Stimulated activated CD4-positive, alpha-beta T cell treated with anti-CD3 and anti-CD28 coated beads, Interleukin-12 subunit alpha, Interleukin-12 subunit beta, amount 100 ng/mL, for 24 hours (primary cell): ENCODE results near the gene CEP57L1.

Experiments used
- DNase-seq, 2 experiments: peaks; one replicate each; pipeline ENCODE4 v3.0.0-alpha.2; 2020; ENCODE audit warnings: low read depth in 2 of 2

The CEP57L1 gene

DNA sequence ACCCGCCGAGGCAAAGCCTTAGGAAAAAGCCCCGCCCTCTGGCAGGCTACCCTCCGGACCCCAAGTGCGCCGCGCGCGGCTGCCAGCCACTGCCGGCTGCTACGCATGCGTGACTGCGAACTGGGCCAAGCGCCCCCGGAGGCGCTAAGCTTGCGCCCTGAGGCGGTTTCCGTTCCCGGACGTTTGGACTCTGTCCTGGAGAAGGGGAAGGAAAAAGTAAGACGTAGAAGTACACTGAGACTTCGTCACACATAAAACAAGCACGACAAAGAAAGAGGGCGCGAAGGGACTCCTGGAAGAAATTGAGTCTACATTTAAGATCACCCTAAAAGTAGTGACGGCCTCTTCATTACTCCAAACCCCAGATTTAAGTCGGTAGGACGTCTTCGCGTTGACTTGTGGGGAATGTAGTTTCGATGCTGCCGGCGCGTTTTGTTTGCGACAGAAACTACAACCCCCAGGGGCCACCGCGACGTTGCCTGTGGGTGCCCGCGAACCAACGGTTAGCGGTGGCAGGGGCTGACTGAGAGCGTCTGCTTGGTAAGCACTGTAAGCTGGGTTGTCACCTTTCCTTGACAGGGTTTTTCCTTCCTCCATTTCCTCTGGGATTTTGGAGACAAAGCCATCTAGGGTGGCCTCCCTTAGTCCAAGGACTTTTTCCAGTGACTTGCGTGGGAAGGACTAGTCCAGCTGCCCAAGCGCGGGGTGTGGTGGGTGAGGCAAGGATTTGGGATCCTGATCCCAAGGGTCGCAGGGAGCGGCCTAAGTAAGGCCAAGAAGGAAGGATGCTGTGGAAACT lies at the start of gene CEP57L1:
Gene CEP57L1, plus strand, starts transcription at position 472 of the 799 bp plus-strand sequence. CDS start 49,715 bp downstream, outside the sequence.
- peak; percentile 93 for DNase-seq

DNA sequence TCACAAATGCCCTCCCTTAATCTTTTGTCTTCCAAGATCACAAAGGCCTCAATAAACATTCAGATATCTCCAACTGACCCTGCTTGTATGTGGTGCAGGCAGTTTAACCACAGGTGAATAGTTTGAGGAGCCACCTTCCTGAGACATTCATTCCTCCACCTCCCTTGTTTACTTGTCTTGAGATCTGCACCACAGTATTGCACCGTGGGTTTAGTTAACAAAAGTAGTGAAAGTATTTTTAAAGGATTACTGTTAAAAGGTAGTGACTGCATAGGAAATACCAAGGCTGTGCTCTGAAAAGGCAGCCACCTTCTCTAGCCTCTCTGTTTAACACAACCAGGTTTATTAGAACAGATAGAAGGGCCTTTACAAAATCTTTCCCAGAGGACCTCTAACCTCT lies 47.1 kb upstream of the CEP57L1 start:
- DNase-seq, result no peak

DNA sequence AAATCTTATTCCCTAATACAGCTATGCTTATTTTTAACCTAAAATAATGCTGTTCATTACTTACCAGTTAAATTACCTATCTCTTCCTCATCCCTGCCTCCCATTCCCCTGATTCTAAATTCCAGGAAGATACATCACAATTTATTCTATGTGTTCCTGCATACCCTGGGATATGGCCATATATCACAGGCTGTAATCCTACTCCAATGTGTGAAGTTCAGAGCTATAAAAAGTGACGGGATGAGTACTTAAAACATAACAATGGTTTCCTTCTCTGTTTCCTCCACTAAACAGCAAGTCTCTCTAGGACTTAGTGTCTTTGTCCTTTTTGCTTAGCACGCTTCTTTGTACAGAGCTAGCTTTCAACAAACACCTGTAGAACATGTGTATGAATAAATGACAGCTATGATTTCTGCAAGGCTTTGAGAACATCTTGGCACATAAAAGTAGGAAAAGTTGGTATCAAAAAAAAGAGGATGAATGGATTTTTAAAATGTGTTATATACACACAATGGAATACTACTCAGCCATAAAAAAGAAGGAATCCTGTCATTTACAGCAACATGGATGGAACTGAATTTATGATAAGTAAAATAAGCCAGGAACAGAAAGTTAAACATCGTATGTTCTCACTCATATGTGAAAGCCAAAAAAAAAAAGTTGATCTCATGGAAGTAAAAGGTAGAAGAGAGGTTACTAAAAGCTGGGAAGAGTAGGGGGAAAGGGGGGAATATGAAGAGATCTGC lies 46.5 kb upstream of the CEP57L1 start:
- no peak for DNase-seq

DNA sequence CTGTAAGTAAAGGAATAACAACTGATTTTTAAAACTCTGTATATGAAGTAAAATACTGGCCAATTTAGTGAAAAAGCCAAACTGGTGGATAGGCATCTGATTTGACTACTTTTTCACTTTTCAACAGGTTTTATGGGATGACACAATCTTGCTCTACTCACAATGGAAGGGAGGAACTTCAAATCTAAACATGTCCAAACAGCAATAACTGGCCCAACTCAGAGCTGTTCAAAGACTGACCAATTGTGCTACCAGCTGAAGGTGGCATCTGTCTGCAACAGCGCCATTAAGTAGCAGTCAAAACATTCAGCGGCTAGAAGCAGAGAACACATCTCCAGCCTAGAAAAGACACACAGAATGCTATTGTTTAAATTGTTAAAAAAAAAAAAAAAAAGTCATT lies 45.3 kb upstream of the CEP57L1 start:
- DNase-seq, result no peak

DNA sequence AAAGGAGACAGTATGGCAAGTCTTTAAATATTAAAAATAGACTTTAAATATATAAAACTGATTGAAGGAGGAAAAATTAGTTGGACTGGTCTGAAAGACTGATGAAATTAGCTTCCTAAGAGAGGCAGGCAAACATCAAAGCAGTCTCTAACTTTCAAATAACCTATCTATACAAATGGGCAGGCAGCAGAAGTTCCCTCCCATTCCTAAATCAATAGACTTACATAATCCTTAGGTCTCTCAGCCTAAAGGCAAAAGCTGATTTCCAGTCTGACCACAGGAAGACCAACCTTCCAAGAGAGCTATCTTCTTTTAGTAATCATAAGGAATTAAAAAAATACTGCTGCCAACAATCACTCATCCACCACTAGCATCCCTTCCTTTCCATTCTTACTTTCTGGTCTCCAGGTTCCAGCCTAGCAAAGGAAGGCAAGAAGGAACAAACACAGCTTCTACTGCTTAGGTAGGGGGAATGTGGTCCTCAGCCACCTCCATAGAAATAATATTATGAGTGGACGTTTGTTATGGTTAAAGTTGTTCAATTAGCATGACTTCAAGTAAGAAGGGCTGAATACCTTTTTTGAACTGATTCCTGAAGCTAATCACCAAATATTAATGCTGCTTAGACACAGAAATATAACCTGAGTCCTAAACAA lies 44.7 kb upstream of the CEP57L1 start:
- no peak for DNase-seq

DNA sequence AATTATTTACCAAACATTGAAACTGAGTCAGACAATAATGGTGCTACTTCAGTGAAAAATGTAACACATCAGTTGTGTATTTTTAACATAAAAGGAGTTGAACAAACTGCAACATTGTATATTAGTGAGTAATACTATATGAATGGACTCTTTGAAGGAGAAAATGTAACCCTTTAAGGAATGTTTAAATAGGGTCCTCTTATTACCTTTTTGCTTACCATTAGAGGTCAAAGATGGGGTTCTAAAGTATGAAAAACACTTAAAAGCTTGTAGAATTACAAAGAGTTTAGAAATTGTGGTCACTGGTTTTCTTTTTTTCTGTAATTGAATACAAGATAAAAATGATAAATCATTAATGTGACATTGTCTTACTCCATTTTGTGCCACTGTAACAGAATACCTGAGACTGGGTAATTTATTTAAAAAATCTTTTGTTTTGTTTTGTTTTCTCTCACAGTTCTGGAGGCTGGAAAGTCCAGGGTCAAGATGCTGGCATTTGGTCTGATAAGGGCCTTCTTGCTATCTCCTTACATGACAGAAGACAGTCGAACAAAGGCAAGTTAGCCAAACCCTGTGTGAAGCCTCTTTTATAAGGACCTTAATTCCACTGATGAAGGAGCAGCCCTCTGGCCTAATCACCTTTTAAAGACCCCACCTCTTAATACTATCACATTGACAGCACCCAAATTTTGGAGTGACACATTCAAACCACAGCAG lies 43.8 kb upstream of the CEP57L1 start:
- DNase-seq, result no peak

DNA sequence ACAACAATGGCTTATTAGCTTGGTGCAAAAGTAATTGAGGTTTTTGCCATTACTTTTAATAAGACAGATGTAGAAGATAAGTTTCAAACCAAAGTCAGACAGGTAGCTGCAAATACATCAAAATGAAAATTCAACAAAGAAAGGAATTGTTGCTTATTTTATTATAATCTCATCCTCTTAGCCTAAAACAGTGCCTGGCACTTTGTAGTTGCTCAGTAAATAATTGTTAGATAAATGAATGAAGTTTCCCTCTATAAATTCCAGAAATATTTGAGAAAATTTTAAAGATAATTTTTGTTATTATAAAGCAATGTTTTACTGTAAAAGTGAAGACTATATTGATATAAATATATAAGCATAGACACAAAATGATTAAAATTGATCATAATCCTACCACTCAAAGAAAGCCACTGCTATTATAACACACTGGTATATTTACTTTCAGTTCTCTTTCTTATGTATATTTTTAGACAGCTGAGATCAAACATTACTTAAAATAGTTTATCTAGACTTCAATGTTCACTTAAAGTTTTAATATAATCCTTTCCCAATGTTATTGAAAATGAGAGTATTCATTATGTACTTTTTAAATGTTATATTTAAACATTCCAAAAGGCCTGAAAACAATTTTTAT lies 43.2 kb upstream of the CEP57L1 start:
- no peak for DNase-seq

DNA sequence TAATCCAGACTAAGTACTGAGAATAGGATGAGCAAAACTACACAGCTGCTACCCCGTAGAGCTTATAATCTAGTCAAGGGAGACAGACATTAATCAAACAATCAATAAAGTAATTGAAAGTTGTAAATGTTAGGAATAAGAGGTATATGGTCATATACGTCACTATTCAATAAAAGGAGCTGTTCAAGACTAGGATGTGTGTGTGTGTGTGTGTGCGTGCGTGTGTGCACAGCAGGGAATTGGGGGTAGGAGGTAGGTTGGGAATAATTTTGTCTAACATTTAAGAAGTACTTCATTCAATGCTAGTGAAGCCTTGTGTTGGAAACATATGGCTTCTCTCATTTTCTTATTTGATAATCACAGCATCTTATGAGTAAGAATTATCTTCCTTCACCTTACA lies 42.5 kb upstream of the CEP57L1 start:
- no peak for DNase-seq

DNA sequence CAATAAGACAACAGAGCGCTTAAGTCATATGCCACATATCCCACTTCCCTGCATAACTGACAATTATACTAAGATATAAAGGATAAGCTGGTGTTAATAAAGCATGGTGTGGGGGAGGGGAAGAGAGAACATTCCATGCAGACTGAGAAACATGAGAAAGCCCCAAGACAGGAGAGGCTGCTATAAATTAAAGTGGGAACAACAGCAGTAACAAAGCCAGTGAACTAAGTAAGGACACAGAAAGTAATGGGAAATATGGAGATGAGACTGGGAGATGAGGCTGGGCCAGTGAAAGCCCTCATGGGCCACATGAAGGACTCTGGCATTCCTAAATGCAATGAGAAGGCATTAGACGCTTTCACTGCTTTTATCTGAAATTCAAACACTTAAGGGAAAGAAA lies 42.0 kb upstream of the CEP57L1 start:
- no peak for DNase-seq

DNA sequence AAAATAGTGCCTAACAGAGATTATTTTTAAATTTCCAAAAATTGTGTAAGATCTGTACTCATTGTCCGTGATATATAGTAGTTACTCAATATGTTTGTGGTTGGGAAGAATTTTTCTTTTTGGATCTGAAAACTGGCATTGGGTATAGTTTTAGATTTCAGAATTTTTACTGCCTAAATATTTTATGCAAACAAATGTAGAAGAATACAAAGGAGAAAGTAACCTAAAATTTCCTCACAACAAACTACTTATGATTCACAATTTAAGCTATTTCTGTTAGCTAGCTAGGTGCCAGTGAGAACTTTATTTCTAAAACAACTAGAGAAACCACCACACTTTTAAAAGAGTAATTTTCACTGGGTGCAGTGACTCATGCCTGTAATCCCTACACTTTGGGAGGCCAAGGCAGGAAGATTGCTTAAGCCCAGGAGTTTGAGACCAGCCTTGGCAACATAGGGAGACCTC lies 39.5 kb upstream of the CEP57L1 start:
- no peak for DNase-seq

DNA sequence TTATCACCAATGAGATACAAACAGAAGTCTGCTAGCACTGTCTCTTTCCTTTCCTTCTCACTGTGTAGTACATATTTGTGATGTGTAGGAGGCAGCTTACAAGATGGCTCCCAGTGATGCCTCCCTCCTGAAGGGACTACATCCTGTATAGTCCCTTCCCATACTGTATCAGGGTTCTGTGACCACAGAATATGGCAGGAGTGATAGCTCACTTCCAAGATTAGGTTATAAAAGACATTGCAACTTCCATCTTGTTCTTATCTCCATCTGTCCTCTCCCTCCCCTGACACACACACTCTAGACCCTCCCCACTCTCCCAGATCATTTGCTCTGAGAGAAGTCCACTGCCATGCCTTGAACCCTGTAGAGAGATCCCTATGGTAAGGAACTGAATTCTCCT lies 38.6 kb upstream of the CEP57L1 start:
- no peak for DNase-seq

DNA sequence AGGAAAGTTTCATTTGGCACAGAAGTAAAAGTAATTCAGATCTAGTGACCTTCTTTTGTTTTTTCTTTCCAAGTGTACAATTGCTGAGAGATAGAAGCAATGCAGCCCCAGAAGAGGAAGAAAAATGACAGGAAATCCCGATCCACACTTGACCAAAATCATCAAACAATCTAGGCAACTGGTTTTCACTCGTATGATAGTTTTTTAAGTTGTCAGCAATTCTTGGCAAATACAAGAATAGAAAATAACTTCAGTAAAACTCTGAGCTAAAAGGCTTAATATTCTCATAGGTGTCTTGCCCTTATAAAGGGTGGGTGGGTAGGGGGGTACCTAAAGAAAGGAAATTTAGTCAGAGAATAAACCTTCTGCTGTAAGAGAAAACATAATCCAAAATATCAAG lies 36.7 kb upstream of the CEP57L1 start:
- DNase-seq, result no peak

DNA sequence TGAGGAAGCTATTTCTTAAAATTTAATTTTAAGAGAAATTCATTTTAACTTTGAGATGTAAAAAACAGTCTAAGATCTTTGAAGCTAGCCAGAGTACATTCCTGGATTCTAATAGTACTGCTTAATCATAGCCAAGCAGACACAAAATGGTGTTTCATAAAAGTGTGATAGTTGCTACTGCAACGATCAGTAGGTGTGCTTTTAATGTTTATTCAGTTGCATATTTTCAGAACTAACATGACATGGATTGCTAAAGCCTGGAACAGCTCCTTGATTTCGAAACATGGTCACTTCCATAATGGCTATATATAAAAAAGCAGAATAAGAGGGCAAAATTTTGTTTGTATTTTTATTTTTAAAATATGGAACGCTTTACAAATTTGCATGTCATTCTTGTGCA lies 36.2 kb upstream of the CEP57L1 start:
- no peak for DNase-seq

DNA sequence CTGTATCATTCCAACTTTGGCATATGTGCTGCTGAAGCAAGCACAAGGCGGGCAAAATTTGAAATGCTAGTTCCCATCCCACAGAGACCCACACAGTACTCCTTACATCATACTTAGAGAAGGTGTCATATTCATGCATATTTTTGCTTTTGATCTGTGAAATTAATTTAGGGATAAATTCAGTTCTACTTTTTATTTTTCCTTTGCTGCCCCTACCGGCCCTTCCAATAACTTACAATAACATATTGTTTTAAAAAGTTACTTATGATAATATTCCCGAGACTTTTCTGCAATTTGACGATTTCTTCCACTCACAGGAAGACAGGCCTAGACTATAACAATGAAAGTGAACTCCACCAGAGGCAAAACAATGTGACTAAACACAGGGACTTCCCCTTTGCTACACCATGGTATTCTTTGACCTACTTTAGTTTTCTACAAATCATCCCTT lies 35.7 kb upstream of the CEP57L1 start:
- no peak for DNase-seq

DNA sequence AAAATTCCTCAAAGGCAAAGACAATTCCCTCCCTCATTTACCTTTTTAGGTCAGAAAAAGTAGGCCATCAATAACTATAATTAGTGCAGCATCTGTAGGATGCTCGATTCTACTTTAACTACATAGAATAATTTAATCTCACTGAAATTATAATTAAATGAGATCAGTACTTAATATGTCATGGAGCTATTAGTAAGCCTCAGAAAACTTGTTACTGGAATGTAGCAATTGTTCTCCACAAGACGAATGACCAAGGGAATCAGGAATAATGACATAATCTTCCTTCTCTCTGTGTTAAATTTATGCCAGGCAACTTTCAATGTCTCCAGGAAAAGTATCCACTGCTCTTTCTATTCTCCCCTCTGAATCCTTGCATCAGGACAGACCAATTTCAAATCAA lies 34.7 kb upstream of the CEP57L1 start:
- DNase-seq, result no peak

DNA sequence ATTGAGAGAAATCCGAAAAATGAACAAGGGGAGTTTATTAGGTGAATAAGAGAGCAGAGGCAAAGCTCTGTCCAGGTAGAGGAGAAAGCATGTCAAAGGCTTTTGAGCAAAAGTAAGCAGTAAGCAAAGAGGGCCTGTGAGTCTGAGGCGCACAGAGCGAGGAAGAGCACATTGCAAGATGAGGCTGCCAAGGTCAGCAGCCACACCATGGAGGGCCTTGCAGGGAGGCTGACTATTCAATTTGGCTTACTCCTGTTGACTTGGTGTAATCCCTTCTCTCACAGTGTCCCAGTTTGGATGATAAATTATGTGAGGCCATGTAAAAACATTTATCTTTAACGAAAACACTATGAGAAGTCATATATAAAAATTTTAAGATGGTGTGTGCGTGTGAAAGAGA lies 33.1 kb upstream of the CEP57L1 start:
- DNase-seq, result no peak

DNA sequence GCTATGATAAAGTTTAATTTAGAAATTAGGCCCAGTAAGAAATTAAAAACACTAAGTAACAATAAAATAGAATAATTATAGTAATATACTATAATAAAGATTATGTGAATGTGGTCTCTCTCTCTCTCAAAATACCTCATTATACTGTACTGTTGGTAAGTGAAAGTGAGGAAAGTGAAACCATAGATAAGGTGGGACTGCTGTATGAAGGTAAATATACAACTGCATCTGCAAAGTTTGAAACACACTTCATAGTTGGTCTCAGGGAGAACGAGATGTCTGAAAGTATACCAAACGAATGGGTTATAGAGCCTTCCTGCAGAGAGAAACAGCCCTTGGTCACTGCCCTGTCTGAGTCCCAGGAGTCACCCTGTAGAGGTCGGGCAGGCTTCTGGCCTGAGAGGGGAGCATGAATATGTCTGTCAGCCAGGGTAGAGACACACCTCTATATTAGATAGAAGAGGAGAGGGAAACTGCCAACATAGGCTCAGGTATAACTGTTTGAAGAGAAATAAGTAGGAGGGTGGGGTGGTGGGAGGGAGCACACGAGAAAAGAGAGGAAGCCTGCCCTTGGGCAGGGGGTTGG lies 32.4 kb upstream of the CEP57L1 start:
- no peak for DNase-seq

DNA sequence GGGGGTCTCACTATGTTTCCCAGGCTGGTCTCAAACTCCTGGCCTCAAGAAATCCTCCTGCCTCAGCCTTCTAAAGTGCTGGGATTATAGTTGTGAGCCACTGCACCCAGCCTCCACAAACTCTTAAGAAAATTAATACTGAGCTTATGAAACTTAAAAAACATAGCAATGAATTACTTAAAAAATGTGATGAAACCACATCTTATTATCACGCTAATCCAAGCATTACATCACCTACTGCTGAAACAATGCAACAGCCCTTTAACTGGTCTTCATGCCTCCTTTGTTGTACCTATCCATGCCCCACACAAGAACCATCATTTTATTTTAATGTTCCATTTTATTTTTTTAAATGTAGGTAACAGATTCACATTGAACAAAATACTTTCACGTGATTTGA lies 25.6 kb upstream of the CEP57L1 start:
- no peak for DNase-seq

DNA sequence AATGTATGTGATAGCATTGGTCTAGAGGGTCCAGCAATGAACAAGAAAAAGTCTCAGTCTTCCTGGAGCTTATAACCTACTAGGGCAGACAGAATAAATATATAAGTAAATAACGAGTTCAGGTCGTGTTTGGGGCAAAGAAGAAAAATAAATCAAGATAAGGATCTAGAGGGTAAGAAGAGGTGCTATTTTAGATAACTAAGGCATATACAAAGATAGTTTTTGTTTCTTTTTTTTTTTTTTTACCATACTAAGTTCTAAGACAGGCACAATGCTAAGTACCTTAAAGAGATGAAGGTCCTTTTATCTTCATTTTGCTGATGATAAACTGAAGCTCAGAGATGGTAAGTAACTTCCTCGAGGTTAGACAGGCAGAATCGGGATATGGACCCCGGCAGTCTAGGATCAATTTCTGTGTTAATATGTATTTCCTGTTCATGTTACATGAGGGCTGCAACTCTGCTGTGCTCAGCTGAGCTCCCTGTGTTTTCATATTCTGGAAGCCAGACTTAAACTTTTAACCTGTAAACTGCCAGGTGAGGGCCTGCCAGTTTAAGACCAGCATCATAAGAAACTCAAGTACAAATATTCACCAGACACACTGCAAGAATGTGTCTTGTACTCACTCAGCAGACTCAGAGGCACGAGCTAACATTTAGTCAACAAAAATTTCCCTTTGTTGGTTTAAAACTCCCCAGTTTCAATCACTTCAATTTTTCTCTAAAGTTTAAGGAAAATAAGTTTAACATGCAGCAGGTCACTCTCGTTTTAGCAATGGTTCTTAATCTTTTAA lies 24.0 kb upstream of the CEP57L1 start:
- DNase-seq, result no peak
